ENCODE measurements around the gene LRRC43.

- TF ChIP-seq CTCF (conservative IDR thresholded peaks at IDR 0.05 in 1 of 2, IDR thresholded peaks at IDR 0.05 in 1 of 2; ENCODE audit: low read depth in 1 of 2, low read length in 2 of 2) (peak in 1 of 2 donors; percentile 16), EZH2 (IDR thresholded peaks at IDR 0.05; ENCODE audit: low read length, missing control alignments) (no peak)
These were observed 45.7 kb upstream of the LRRC43 start for GRCh38 chr12:122137229-122137628.
